K562 (cell line): ENCODE data around the gene DYNLT2. TPM values are rescaled to one million over a fixed set of nuclear protein-coding genes. Genes with fewer than 3 reads are reported as not detected.

Source experiments
- ESRRA ChIP-seq: fragments of 450-650 bp; IDR thresholded peaks from 2 replicates; pipeline ENCODE4 v1.6.1; 2014; ENCODE audit warnings: low read depth, mild to moderate bottlenecking, moderate library complexity, borderline replicate concordance
- GATAD2A ChIP-seq: fragments of 450-650 bp; IDR thresholded peaks from 2 replicates; pipeline ENCODE4 v1.6.1; 2017
- GMEB1 ChIP-seq: fragments of 250-450 bp; sonication (Bioruptor Pico); IDR thresholded peaks from 2 replicates; pipeline ENCODE4 v1.4.0; 2020; ENCODE audit warnings: mild to moderate bottlenecking
- HNRNPUL1 ChIP-seq: fragments of 200-400 bp; formaldehyde crosslinking; IDR thresholded peaks from 2 replicates; pipeline ENCODE4 v1.6.1; 2017; ENCODE audit warnings: low read length
- ID3 ChIP-seq, 2 experiments: fragments of 250-450 bp in 1 of 2; fragments of 450-650 bp in 1 of 2; sonication (Bioruptor Pico) in 1 of 2; IDR thresholded peaks; 2 replicates each; pipeline versions ENCODE4 v1.6.1 to v1.8.0; 2016 to 2021; ENCODE audit warnings: mild to moderate bottlenecking in 2 of 2, moderate library complexity in 2 of 2, missing compliant biosample characterization in 1 of 2, missing genetic modification characterization in 1 of 2
- NEUROD1 ChIP-seq: fragments of 150-350 bp; IDR thresholded peaks from 2 replicates; pipeline ENCODE4 v1.6.1; 2014; ENCODE audit warnings: borderline replicate concordance, low read length, low read depth; ENCODE audit not compliant: partially characterized antibody
- NFYB ChIP-seq: IDR thresholded peaks from 2 replicates; pipeline ENCODE4 v1.6.1; 2011; ENCODE audit warnings: mild to moderate bottlenecking, moderate library complexity; ENCODE audit not compliant: insufficient read length; ENCODE audit errors: extremely low read depth
- PKNOX1 ChIP-seq: fragments of 450-650 bp; IDR thresholded peaks from 2 replicates; pipeline ENCODE4 v1.6.1; 2016
- POLR2AphosphoS5 ChIP-seq: IDR thresholded peaks from 2 replicates; pipeline ENCODE4 v1.6.1; 2011; ENCODE audit warnings: mild to moderate bottlenecking, low read depth, low read length, moderate library complexity; ENCODE audit not compliant: control insufficient read depth, insufficient read depth
- POLR2B ChIP-seq: fragments of 450-650 bp; IDR thresholded peaks from 2 replicates; pipeline ENCODE4 v1.6.1; 2018; ENCODE audit warnings: low read depth; ENCODE audit not compliant: partially characterized antibody
- PREB ChIP-seq: sonication (generic); formaldehyde crosslinking; IDR thresholded peaks from 2 replicates; pipeline ENCODE4 v1.8.1; 2023; ENCODE audit warnings: mild to moderate bottlenecking, missing genetic modification reagents
- PRMT5 ChIP-seq: sonication (generic); formaldehyde crosslinking; IDR thresholded peaks from 2 replicates; pipeline ENCODE4 v1.5.0; 2020; ENCODE audit warnings: missing genetic modification reagents
- RBFOX2 ChIP-seq: fragments of 200-400 bp; formaldehyde crosslinking; IDR thresholded peaks from 2 replicates; pipeline ENCODE4 v1.6.1; 2017; ENCODE audit warnings: low read depth, mild to moderate bottlenecking, low read length, moderate library complexity
- TEAD1 ChIP-seq, 2 experiments: fragments of 450-650 bp in 1 of 2; sonication (generic) in 1 of 2; formaldehyde crosslinking; IDR thresholded peaks; 2 replicates each; pipeline versions ENCODE4 v1.4.0 to v1.8.0; 2020 to 2022; ENCODE audit warnings: mild to moderate bottlenecking in 2 of 2, missing genetic modification reagents in 1 of 2
- ZMIZ1 ChIP-seq, 2 experiments: fragments of 150-350 bp in 1 of 2; IDR thresholded peaks; 2 replicates each; pipeline ENCODE4 v1.6.1; 2012 to 2016; ENCODE audit warnings: low read depth in 2 of 2, low read length in 2 of 2, mild to moderate bottlenecking in 1 of 2, moderate library complexity in 1 of 2
- ZNF175 ChIP-seq: fragments of 200-800 bp; sonication (Bioruptor generic); IDR thresholded peaks from 2 replicates; pipeline ENCODE4 v1.6.1; 2016; ENCODE audit warnings: low read depth, mild to moderate bottlenecking, missing genetic modification characterization, missing compliant biosample characterization
- ZNF764 ChIP-seq: fragments of 250-450 bp; sonication (Bioruptor Pico); IDR thresholded peaks from 2 replicates; pipeline ENCODE4 v1.4.0; 2020; ENCODE audit warnings: low read depth, mild to moderate bottlenecking, moderate library complexity
- ZSCAN29 ChIP-seq: fragments of 450-650 bp; IDR thresholded peaks from 2 replicates; pipeline ENCODE4 v1.6.1; 2017
- polyA plus RNA-seq, 8 experiments: library from polyadenylated mRNA; depleted of rRNA in 4 of 8; stranded (reverse) in 5 of 8; unstranded in 3 of 8; fragments of >200 nt; fragmentation: Nextera tagmentation in 2 of 8; fragmentation: Illumina TruSeq in 1 of 8; extraction: Ambion mirVana in 2 of 8; extraction: Trizol in 1 of 8; gene quantifications; 2 replicates each; pipeline versions ENCODE4 v1.2.1 to v1.2.3, GENCODE V29; 2011 to 2014; ENCODE audit warnings: inconsistent platforms in 1 of 8, missing spikeins in 1 of 8
- total RNA-seq, 7 experiments: library from RNA; depleted of rRNA in 6 of 7; stranded (reverse); fragments of >200 nt in 6 of 7; fragmentation: Illumina TruSeq in 2 of 7; extraction: Trizol in 2 of 7; gene quantifications; 2 replicates each; pipeline versions ENCODE4 v1.2.1 to v1.2.3, GENCODE V29; 2011 to 2021; ENCODE audit warnings: low replicate concordance in 1 of 7

The DYNLT2 gene
- total and polyA plus RNA-seq, 9 of the 15 experiments (the other 6 are each of a cell fraction or from before 2014, with no cell fraction given): 2.0 to 12.8 (median 6.3) TPM

- TF ChIP-seq ID3 (CRISPR knock-in tag; IDR thresholded peaks at IDR 0.05) (no peak), ID3 (tag; IDR thresholded peaks at IDR 0.05) (peak; percentile 72; the same call in 1 of the 2 replicates), TEAD1 (CRISPR knock-in tag; IDR thresholded peaks at IDR 0.05) (peak in 1 of 2 experiments; percentile 64; a peak in 1 of 4 replicates), PKNOX1 (0 out of 2 replicates have a peak, but pooled peaks have one; percentile 16), PREB (no peak), NFYB (no peak), ZNF764 (CRISPR knock-in tag) (no peak; the same call in 1 of the 2 replicates), ZNF175 (no peak), ZSCAN29 (0 out of 2 replicates have a peak, but pooled peaks have one; percentile 34), ZMIZ1 (IDR thresholded peaks at IDR 0.05; ENCODE audit: low read depth in 2 of 2, low read length in 2 of 2) (peak in 1 of 2 experiments; percentile 51; a peak in 2 of 4 replicates), HNRNPUL1 (no peak), PRMT5 (CRISPR knock-in tag) (0 out of 2 replicates have a peak, but pooled peaks have one; percentile 26), POLR2AphosphoS5 (peak; percentile 96), POLR2B (peak; percentile 98), GMEB1 (peak; percentile 71), ESRRA (peak; percentile 82; the same call in 1 of the 2 replicates), RBFOX2 (peak; percentile 99), NEUROD1 (peak; percentile 73), GATAD2A (no peak)
Measured at GRCh38 chr6:169751242-169752073, at the start of gene DYNLT2, which contains the start of gene ERMARD (continued).
